Suprapubic skin (tissue), 4 donors: ENCODE data around the gene STARD13. TPM values are rescaled to one million over a fixed set of nuclear protein-coding genes. Genes with fewer than 3 reads are reported as not detected.

Experiments
- DNase-seq, 2 donors: peaks; one replicate each; pipeline ENCODE4 v3.0.0-alpha.2; 2019; ENCODE audit warnings: low spot score in 2 of 2
- H3K27ac ChIP-seq: fragments of 200-600 bp; sonication (generic); one replicate; pipeline ENCODE4 v1.5.1; 2019
- H3K27me3 ChIP-seq: fragments of 200-600 bp; sonication (generic); one replicate; pipeline ENCODE4 v1.5.1; 2019
- H3K36me3 ChIP-seq: fragments of 200-600 bp; sonication (generic); one replicate; pipeline ENCODE4 v1.5.1; 2019
- H3K4me1 ChIP-seq: fragments of 200-600 bp; sonication (generic); one replicate; pipeline ENCODE4 v1.5.1; 2019
- H3K4me3 ChIP-seq: fragments of 200-600 bp; sonication (generic); one replicate; pipeline ENCODE4 v1.5.1; 2019; ENCODE audit warnings: mild to moderate bottlenecking
- H3K9me3 ChIP-seq: fragments of 200-600 bp; sonication (generic); one replicate; pipeline ENCODE4 v1.5.1; 2019
- CTCF ChIP-seq, 2 donors: fragments of 200-600 bp in 1 of 2; fragments of 450-650 bp in 1 of 2; sonication (generic) in 1 of 2; IDR thresholded peaks; one replicate each; pipeline ENCODE4 v1.5.1; 2016 to 2019; ENCODE audit warnings: antibody characterized with exemption in 2 of 2, mild to moderate bottlenecking in 1 of 2, moderate library complexity in 1 of 2
- EP300 ChIP-seq: sonication (generic); formaldehyde crosslinking; IDR thresholded peaks from one replicate; pipeline ENCODE4 v1.6.1; 2017; ENCODE audit warnings: antibody characterized with exemption
- POLR2A ChIP-seq, 2 donors: fragments of 450-650 bp; IDR thresholded peaks; one replicate each; pipeline ENCODE4 v1.6.1; 2017; ENCODE audit warnings: antibody characterized with exemption in 2 of 2, mild to moderate bottlenecking in 2 of 2, moderate library complexity in 2 of 2
- POLR2AphosphoS5 ChIP-seq, 3 donors: sonication (generic); formaldehyde crosslinking; IDR thresholded peaks; one replicate each; pipeline ENCODE4 v1.6.1; 2017; ENCODE audit warnings: antibody characterized with exemption in 3 of 3
- WGBS: methylation state at CpG from one replicate; pipeline ENCODE4 v1.1.5; 2018; 5-methylcytosine and 5-hydroxymethylcytosine counted together
- total RNA-seq, 4 donors: library from RNA; depleted of rRNA; stranded (reverse); fragments of >200 nt; gene quantifications; one replicate each; pipeline ENCODE4 v1.1.0, GENCODE V29; 2016

The STARD13 gene
- total RNA-seq, 4 donors from 2014 or later = 7.9 to 31.4 (median 15.9) TPM

GRCh38 chr13:33276570-33276969, 9.0 kb downstream of the STARD13 start:
- H3K36me3 ChIP-seq = no peaks in the 10 kb centered on the region
- peaks cover 73% of the 10 kb centered on the region for H3K4me1 ChIP-seq
- TF ChIP-seq CTCF (IDR thresholded peaks at IDR 0.05) (no peak), POLR2AphosphoS5 (IDR thresholded peaks at IDR 0.05) (no peak), EP300 (no peak), POLR2A (IDR thresholded peaks at IDR 0.05) (no peak)
- H3K27me3 ChIP-seq = no peaks in the 10 kb centered on the region
- H3K9me3 ChIP-seq = no peaks in the 10 kb centered on the region
- 57% methylated on average over 3 of the region's 3 CpGs for WGBS
- no peak for DNase-seq
- no peak overlapping the region for H3K4me3 ChIP-seq
- H3K27ac ChIP-seq = no peak overlapping the region

GRCh38 chr13:33275916-33276315, 9.6 kb downstream of the STARD13 start:
- 86% methylated on average over 3 of the region's 3 CpGs for WGBS

GRCh38 chr13:33274264-33274663, 11.3 kb downstream of the STARD13 start:
- Histone ChIP-seq H3K36me3 (no peaks in the 10 kb centered on the region), H3K4me1 (peaks cover 67% of the 10 kb centered on the region), H3K9me3 (no peaks in the 10 kb centered on the region), H3K4me3 (no peak overlapping the region), H3K27me3 (no peaks in the 10 kb centered on the region), H3K27ac (no peak overlapping the region)
- no peak for DNase-seq
- TF ChIP-seq CTCF (IDR thresholded peaks at IDR 0.05) (no peak), POLR2A (IDR thresholded peaks at IDR 0.05) (no peak), EP300 (no peak), POLR2AphosphoS5 (IDR thresholded peaks at IDR 0.05) (no peak)
- WGBS = 84% methylated on average over 4 of the region's 4 CpGs

More at GRCh38 chr13:33275916-33276315, 9.6 kb downstream of the STARD13 start:
- Histone ChIP-seq H3K4me3 (no peak overlapping the region), H3K9me3 (no peaks in the 10 kb centered on the region), H3K4me1 (peaks cover 76% of the 10 kb centered on the region), H3K36me3 (no peaks in the 10 kb centered on the region), H3K27me3 (no peaks in the 10 kb centered on the region), H3K27ac (peak overlapping the region; percentile 40)
- no peak for DNase-seq
- TF ChIP-seq EP300 (no peak), POLR2A (IDR thresholded peaks at IDR 0.05) (no peak)

- Histone ChIP-seq H3K4me3 (no peak overlapping the region), H3K36me3 (no peaks in the 10 kb centered on the region), H3K27ac (peak overlapping the region; percentile 40), H3K4me1 (peaks cover 50% of the 10 kb centered on the region), H3K9me3 (no peaks in the 10 kb centered on the region), H3K27me3 (no peaks in the 10 kb centered on the region)
- no peak for DNase-seq
- no peak for TF ChIP-seq POLR2AphosphoS5 (IDR thresholded peaks at IDR 0.05)
- no peak for TF ChIP-seq POLR2A (IDR thresholded peaks at IDR 0.05)
- no peak for TF ChIP-seq EP300
- TF ChIP-seq CTCF (IDR thresholded peaks at IDR 0.05) = no peak
- WGBS = 62% methylated on average over 7 of the region's 7 CpGs
These were observed 12.9 kb downstream of the STARD13 start for GRCh38 chr13:33272531-33273124.

- no peak for DNase-seq
- Histone ChIP-seq H3K36me3 (no peaks in the 10 kb centered on the region), H3K9me3 (no peaks in the 10 kb centered on the region), H3K4me1 (peaks cover 42% of the 10 kb centered on the region), H3K27ac (peak overlapping the region; percentile 57), H3K4me3 (no peak overlapping the region), H3K27me3 (no peaks in the 10 kb centered on the region)
- TF ChIP-seq EP300 = no peak
- TF ChIP-seq POLR2AphosphoS5 (IDR thresholded peaks at IDR 0.05) = no peak
- TF ChIP-seq POLR2A (IDR thresholded peaks at IDR 0.05) = no peak
- no peak for TF ChIP-seq CTCF (IDR thresholded peaks at IDR 0.05)
- 93% methylated on average over 4 of the region's 4 CpGs for WGBS
These were observed 13.8 kb downstream of the STARD13 start for GRCh38 chr13:33271759-33272158.
